ENCODE measurements around the gene TFEB.
A peak's percentile ranks its signal among the peaks of the same experiment; 100 is the strongest.

Gene TFEB

DNA sequence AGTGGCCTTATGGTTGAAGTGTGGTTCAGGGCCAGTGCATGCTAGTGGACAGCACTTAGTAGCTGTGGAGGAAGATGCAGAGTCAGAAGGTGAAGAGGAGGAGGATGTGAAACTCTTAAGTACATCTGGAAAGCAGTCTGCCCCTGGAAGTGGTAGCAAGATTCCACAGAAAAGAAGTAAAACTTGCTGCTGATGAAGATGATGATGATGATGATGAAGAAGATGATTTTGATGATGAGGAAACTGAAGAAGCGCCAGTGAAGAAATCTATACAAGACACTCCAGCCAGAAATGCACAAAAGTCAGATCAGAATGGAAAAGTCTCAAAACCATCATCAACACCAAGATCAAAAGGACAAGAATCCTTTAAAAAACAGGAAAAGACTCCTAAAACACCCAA is 68.2 kb downstream of the TFEB start:
- Histone ChIP-seq H3K4me1 (ENCODE audit: control insufficient read depth, insufficient read depth, low read length, poor library complexity, severe bottlenecking) (peaks cover 3% of the 10 kb centered on the region), H3K27ac (ENCODE audit: low read depth, low read length, severe bottlenecking) (no peak overlapping the region)
- no CpG with 5 or more reads among the region's 1 CpG for WGBS, 2 experiments (ENCODE audit: insufficient coverage in 2 of 2)

DNA sequence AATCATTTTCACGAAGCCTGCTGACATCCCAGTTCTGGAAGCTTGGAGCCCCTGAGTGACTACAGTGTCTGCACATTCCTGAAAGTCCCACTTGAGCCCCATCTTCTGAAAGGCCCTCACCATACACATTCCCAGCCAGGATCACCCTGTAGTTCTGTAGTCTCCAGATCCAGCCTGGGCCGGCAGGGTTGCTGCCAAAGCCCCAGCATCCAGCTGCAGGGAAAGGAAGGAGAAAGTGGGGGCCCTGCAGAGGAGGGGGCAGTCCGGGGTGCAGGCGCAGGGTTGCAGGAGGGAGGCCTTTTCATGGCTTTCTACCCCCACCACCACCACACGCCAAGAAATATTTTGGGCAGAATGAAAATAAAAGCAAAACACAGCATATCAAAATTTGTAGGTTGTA is 71.1 kb downstream of the TFEB start:
- Histone ChIP-seq H3K4me3 (ENCODE audit: extremely low read depth, insufficient read depth, low read length, poor library complexity, severe bottlenecking) (no peak overlapping the region), H3K27ac (ENCODE audit: low read depth, low read length, severe bottlenecking) (no peak overlapping the region), H3K36me3 (ENCODE audit: control insufficient read depth, insufficient read depth, low read length) (no peaks in the 10 kb centered on the region), H3K4me1 (ENCODE audit: control insufficient read depth, insufficient read depth, low read length, poor library complexity, severe bottlenecking) (peaks cover 3% of the 10 kb centered on the region), H3K9me3 (ENCODE audit: control insufficient read depth, low read length) (no peaks in the 10 kb centered on the region)
- no CpG with 5 or more reads among the region's 5 CpGs for WGBS, 2 experiments (ENCODE audit: insufficient coverage in 2 of 2)

More for the DNA sequence above, 68.2 kb downstream of the TFEB start:
- H3K4me3 ChIP-seq (ENCODE audit: extremely low read depth, insufficient read depth, low read length, poor library complexity, severe bottlenecking): no peak overlapping the region
- no peaks in the 10 kb centered on the region for H3K36me3 ChIP-seq (ENCODE audit: control insufficient read depth, insufficient read depth, low read length)
- H3K9me3 ChIP-seq (ENCODE audit: control insufficient read depth, low read length): no peaks in the 10 kb centered on the region

DNA sequence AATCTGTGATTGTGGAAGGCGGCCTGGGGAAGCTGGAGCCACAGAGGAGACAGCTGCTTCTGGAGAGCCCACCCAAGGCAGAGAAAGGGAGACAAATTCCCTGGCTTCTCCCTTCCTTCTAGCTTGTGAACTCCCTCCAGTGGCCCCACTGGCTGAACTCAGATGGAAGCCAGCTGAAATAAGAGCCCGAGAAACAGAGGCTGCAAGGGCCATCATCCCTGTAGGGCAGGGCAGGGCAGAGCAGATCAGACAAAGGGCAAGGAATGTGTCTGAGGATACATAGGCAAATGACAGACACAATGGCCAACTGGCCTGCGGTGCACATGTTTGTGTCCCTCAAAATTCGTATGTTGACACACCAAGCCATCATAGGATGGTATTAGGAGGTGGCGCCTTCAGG is 71.8 kb downstream of the TFEB start:
- Histone ChIP-seq H3K4me3 (ENCODE audit: extremely low read depth, insufficient read depth, low read length, poor library complexity, severe bottlenecking) (no peak overlapping the region), H3K36me3 (ENCODE audit: control insufficient read depth, insufficient read depth, low read length) (no peaks in the 10 kb centered on the region), H3K27ac (ENCODE audit: low read depth, low read length, severe bottlenecking) (no peak overlapping the region), H3K4me1 (ENCODE audit: control insufficient read depth, insufficient read depth, low read length, poor library complexity, severe bottlenecking) (peaks cover 3% of the 10 kb centered on the region), H3K9me3 (ENCODE audit: control insufficient read depth, low read length) (no peaks in the 10 kb centered on the region)
- 56 to 68% methylated on average over 4 to 5 of the region's 5 CpGs for WGBS, 2 experiments (ENCODE audit: insufficient coverage in 2 of 2)

DNA sequence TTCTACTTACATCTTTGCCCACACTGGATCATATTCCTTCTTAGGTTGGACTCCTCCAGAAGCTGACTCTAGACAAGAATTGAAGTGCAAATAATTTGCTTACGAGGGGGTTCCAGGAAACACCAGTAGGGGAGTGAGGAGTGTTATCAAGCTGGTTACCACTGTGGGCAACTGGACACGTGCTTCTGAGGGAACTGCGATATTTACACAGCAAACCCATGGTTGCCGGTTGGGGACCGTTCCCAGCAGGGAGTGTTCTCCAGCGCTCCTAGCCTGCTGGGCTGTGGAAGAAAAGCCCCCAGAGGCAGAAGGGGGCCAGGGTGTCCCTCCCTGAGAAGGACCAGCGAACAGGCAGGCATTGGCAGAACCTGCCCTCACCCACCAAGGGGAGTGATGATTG is 75.5 kb downstream of the TFEB start:
- Histone ChIP-seq H3K36me3 (ENCODE audit: control insufficient read depth, insufficient read depth, low read length) (no peaks in the 10 kb centered on the region), H3K4me1 (ENCODE audit: control insufficient read depth, insufficient read depth, low read length, poor library complexity, severe bottlenecking) (peaks cover 32% of the 10 kb centered on the region), H3K4me3 (ENCODE audit: extremely low read depth, insufficient read depth, low read length, poor library complexity, severe bottlenecking) (no peak overlapping the region), H3K27ac (ENCODE audit: low read depth, low read length, severe bottlenecking) (no peak overlapping the region), H3K9me3 (ENCODE audit: control insufficient read depth, low read length) (no peaks in the 10 kb centered on the region)
- 93 to 95% methylated on average over 6 of the region's 7 CpGs for WGBS, 2 experiments (ENCODE audit: insufficient coverage in 2 of 2)

DNA sequence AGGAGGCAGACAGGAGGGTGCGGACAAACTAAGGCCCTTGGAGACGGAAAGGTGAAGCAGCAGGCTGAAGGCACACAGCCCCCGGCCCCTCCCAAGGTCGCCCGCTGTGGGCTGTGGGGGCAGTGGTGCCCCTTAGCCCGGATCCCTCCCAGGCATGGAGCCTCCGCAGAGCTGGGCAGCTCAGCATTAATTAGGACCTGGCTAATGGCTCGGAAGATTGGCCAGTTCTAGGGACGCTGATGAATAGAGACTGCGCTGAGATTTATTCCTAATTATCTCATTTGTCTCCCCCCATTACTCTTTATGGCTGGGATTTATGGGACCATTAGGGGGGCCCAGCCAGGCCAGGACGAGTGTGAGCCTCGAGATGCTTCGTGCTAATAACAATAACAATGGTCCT is 76.8 kb downstream of the TFEB start:
- 83 to 93% methylated on average over 10 to 12 of the region's 13 CpGs for WGBS, 2 experiments (ENCODE audit: insufficient coverage in 2 of 2)
- H3K27ac ChIP-seq (ENCODE audit: low read depth, low read length, severe bottlenecking): no peak overlapping the region

DNA sequence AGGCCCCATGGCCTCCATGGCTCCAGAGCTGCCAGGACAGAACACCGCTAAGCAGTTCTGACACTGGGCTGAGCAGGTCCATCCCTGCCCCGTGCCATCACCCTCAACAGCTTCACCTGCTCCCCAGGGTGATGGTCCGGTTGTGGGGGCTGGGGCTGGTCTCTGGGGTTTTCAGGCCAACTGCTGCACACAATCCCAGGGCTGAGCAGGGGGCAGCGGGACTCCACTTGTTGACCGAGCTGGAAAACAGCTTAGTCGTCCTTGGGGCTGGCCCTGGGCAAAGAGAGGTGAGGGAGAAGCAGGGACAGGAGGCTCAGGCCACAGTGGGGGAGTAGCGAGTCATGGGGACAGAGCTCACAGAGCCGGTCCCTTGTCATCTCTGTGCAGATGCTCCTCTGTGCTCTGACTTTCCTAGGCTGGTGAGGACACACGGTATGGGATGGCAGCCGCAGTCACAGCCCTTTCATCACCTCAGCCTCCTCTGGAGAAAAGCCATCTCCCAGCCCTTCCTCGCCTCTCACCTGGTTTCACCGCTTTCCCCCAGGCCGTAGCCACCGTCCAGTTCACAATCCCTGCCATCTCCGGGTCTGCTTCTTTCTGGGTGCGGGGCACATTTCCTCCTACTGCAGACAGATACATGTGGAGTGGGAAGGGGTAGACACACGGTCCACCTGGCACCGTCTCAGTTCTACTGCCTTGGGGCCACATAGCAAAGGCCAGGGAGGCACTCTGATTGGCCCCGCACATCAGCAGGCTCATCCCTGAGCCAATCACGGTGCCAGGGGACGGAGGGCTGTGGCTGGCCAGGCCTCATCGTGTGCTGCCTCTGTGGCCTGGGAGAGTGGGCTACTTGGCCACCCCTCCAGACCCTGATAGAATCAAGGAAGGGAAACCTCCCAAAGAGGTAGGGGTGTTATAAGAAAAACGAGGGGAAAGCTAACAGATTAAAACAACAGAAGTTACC is 78.0 kb downstream of the TFEB start:
- 86 to 97% methylated on average over 14 to 19 of the region's 23 CpGs for whole genome bisulfite sequencing, 2 experiments (ENCODE audit: insufficient coverage in 2 of 2)

More for the DNA sequence above, 76.8 kb downstream of the TFEB start:
- H3K4me3 ChIP-seq (ENCODE audit: extremely low read depth, insufficient read depth, low read length, poor library complexity, severe bottlenecking): no peak overlapping the region
- no peaks in the 10 kb centered on the region for H3K9me3 ChIP-seq (ENCODE audit: control insufficient read depth, low read length)
- peaks cover 10% of the 10 kb centered on the region for H3K36me3 ChIP-seq (ENCODE audit: control insufficient read depth, insufficient read depth, low read length)
- H3K4me1 ChIP-seq (ENCODE audit: control insufficient read depth, insufficient read depth, low read length, poor library complexity, severe bottlenecking): peaks cover 39% of the 10 kb centered on the region

DNA sequence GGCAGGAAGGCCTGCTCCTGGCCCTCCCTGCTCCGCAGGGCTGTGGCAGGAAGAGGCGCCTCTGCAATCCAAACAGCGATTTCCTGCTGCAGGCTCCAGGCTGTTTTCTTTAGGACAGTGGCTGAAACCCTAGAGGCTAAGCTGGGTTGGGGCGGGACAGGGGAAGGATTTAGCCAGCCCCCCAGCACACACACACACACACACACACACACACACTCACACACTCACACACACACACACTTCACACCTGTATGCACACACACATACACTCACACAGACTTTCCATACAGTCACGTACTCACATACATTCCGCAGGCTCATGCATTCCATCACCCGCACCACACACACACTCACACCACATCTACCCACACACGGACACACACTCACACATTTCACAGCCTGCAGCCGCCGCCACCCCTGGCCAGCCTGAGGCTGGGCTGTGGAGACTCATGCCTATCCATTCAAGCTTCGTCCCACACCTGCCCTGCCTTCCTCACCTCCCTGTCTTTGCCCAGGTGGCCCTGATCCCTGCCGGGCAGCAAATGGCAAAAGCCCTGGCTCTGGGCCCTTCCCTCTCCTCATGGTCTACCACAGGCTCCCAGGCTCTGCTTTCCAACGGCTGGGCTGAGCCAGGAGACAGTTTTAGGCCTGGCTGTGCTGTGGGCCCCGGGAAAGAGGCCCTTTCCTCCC is 79.3 kb downstream of the TFEB start:
- peaks cover 45% of the 10 kb centered on the region for H3K4me1 ChIP-seq (ENCODE audit: control insufficient read depth, insufficient read depth, low read length, poor library complexity, severe bottlenecking)
- H3K9me3 ChIP-seq (ENCODE audit: control insufficient read depth, low read length): no peaks in the 10 kb centered on the region
- WGBS, 2 experiments (ENCODE audit: insufficient coverage in 2 of 2): 71 to 86% methylated on average over 12 to 13 of the region's 14 CpGs
- peak overlapping the region; percentile 76 for H3K27ac ChIP-seq (ENCODE audit: low read depth, low read length, severe bottlenecking)
- H3K4me3 ChIP-seq (ENCODE audit: extremely low read depth, insufficient read depth, low read length, poor library complexity, severe bottlenecking): no peak overlapping the region
- peaks cover 34% of the 10 kb centered on the region for H3K36me3 ChIP-seq (ENCODE audit: control insufficient read depth, insufficient read depth, low read length)

More for the DNA sequence above, 78.0 kb downstream of the TFEB start:
- peaks cover 22% of the 10 kb centered on the region for H3K36me3 ChIP-seq (ENCODE audit: control insufficient read depth, insufficient read depth, low read length)
- no peak overlapping the region for H3K27ac ChIP-seq (ENCODE audit: low read depth, low read length, severe bottlenecking)
- no peaks in the 10 kb centered on the region for H3K9me3 ChIP-seq (ENCODE audit: control insufficient read depth, low read length)
- H3K4me1 ChIP-seq (ENCODE audit: control insufficient read depth, insufficient read depth, low read length, poor library complexity, severe bottlenecking): peaks cover 45% of the 10 kb centered on the region
- H3K4me3 ChIP-seq (ENCODE audit: extremely low read depth, insufficient read depth, low read length, poor library complexity, severe bottlenecking): no peak overlapping the region

DNA sequence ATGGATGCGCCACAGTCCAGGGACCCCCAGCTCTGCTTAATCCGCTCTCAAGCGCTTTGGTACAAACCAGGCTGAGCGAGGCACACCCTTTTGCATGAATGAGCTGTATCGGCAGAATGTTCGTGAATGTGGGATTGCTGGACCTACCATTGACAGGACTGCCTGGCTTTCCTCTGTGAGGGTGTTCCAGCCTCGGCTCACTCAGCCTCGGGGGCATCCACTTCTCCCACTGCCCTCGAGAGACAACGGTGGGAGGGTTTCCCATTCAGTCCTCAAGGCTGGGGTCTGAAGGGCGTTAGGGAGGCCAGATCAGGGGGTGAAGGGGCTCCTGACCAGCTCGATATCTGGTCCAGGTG is 79.8 kb downstream of the TFEB start:
- Histone ChIP-seq H3K4me1 (ENCODE audit: control insufficient read depth, insufficient read depth, low read length, poor library complexity, severe bottlenecking) (peaks cover 45% of the 10 kb centered on the region), H3K36me3 (ENCODE audit: control insufficient read depth, insufficient read depth, low read length) (peaks cover 39% of the 10 kb centered on the region), H3K4me3 (ENCODE audit: extremely low read depth, insufficient read depth, low read length, poor library complexity, severe bottlenecking) (no peak overlapping the region), H3K27ac (ENCODE audit: low read depth, low read length, severe bottlenecking) (peak overlapping the region; percentile 76), H3K9me3 (ENCODE audit: control insufficient read depth, low read length) (no peaks in the 10 kb centered on the region)
- WGBS, 2 experiments (ENCODE audit: insufficient coverage in 2 of 2): 74 to 77% methylated on average over 8 to 12 of the region's 12 CpGs

DNA sequence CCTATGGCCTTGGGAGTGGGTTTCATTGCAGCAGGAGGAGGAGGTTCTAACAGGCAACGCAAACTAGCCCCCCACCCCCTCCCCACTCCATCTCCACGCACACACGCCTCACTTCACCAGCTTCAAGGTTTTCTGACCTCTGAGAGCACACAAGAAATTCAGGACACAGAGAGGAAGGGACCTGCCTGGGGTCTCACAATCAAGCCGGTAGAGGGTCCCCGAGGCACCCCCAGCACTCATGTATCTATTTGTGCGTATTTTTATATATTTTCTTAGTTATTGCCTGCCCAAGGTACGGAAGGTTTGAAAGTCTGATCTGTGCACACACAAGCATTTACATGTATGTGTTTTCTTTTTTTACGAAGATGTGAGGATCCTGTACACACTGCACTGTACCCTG is 80.2 kb downstream of the TFEB start:
- no peaks in the 10 kb centered on the region for H3K9me3 ChIP-seq (ENCODE audit: control insufficient read depth, low read length)
- no peak overlapping the region for H3K4me3 ChIP-seq (ENCODE audit: extremely low read depth, insufficient read depth, low read length, poor library complexity, severe bottlenecking)
- H3K36me3 ChIP-seq (ENCODE audit: control insufficient read depth, insufficient read depth, low read length): peaks cover 44% of the 10 kb centered on the region
- 100% methylated on average over 2 of the region's 8 CpGs; no CpG with 5 or more reads in 1 of the 2 experiments for WGBS, 2 experiments (ENCODE audit: insufficient coverage in 2 of 2)
- peak overlapping the region; percentile 76 for H3K27ac ChIP-seq (ENCODE audit: low read depth, low read length, severe bottlenecking)
- peaks cover 45% of the 10 kb centered on the region for H3K4me1 ChIP-seq (ENCODE audit: control insufficient read depth, insufficient read depth, low read length, poor library complexity, severe bottlenecking)

DNA sequence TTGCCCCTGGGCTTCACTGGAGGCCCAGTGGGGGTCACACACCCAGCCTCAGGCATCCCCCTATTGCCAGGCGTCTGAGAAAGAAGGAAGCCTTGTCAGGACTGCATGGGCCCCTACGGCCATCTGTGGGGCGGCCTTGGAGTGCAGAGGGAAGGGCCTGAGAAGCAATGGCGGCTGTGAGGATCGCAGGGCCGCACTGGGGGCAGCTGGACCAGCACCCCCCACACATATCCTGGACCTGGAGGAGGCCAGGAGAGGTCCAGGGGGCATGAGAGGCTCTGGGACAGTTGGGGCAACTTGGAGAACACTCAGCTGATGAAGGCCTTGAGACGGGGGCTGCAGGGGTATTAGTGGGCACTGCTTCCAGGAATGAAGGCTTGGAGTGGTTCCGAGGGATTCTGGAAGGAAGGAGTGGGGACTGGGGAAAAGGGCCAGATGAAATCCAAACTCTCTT is 80.7 kb downstream of the TFEB start:
- peak overlapping the region; percentile 76 for H3K27ac ChIP-seq (ENCODE audit: low read depth, low read length, severe bottlenecking)

More for the DNA sequence above, 80.7 kb downstream of the TFEB start:
- Histone ChIP-seq H3K9me3 (ENCODE audit: control insufficient read depth, low read length) (no peaks in the 10 kb centered on the region), H3K4me3 (ENCODE audit: extremely low read depth, insufficient read depth, low read length, poor library complexity, severe bottlenecking) (no peak overlapping the region), H3K36me3 (ENCODE audit: control insufficient read depth, insufficient read depth, low read length) (peaks cover 48% of the 10 kb centered on the region), H3K4me1 (ENCODE audit: control insufficient read depth, insufficient read depth, low read length, poor library complexity, severe bottlenecking) (peaks cover 45% of the 10 kb centered on the region)
- 89 to 92% methylated on average over 2 to 7 of the region's 8 CpGs for WGBS, 2 experiments (ENCODE audit: insufficient coverage in 2 of 2)

Data from mesodermal cell (in vitro differentiated cells).